HUES6 (cell line): ENCODE data around the gene HLA-DMA.
A peak's percentile ranks its signal among the peaks of the same experiment; 100 is the strongest.

Source experiments
- H3K27ac ChIP-seq: 2 replicates; pipeline ENCODE4 v1.7.0; 2013; ENCODE audit warnings: low read depth, mild to moderate bottlenecking, low read length, inconsistent platforms
- H3K27me3 ChIP-seq: 2 replicates; pipeline ENCODE4 v1.6.1; 2013; ENCODE audit warnings: low read length; ENCODE audit not compliant: control insufficient read depth, insufficient read depth
- H3K36me3 ChIP-seq: 2 replicates; pipeline ENCODE4 v1.6.1; 2013; ENCODE audit warnings: low read length; ENCODE audit not compliant: control insufficient read depth, insufficient read depth
- H3K4me1 ChIP-seq: 2 replicates; pipeline ENCODE4 v1.6.1; 2013; ENCODE audit warnings: low read length; ENCODE audit not compliant: control insufficient read depth, insufficient read depth
- H3K4me3 ChIP-seq: 2 replicates; pipeline ENCODE4 v1.5.1; 2013; ENCODE audit warnings: low read depth, low read length
- H3K9ac ChIP-seq: one replicate; pipeline ENCODE4 v1.6.1; 2013; ENCODE audit warnings: mild to moderate bottlenecking, low read length
- H3K9me3 ChIP-seq: 2 replicates; pipeline ENCODE4 v1.6.1; 2013; ENCODE audit warnings: low read depth, low read length; ENCODE audit not compliant: control insufficient read depth, insufficient read depth

Gene HLA-DMA

DNA sequence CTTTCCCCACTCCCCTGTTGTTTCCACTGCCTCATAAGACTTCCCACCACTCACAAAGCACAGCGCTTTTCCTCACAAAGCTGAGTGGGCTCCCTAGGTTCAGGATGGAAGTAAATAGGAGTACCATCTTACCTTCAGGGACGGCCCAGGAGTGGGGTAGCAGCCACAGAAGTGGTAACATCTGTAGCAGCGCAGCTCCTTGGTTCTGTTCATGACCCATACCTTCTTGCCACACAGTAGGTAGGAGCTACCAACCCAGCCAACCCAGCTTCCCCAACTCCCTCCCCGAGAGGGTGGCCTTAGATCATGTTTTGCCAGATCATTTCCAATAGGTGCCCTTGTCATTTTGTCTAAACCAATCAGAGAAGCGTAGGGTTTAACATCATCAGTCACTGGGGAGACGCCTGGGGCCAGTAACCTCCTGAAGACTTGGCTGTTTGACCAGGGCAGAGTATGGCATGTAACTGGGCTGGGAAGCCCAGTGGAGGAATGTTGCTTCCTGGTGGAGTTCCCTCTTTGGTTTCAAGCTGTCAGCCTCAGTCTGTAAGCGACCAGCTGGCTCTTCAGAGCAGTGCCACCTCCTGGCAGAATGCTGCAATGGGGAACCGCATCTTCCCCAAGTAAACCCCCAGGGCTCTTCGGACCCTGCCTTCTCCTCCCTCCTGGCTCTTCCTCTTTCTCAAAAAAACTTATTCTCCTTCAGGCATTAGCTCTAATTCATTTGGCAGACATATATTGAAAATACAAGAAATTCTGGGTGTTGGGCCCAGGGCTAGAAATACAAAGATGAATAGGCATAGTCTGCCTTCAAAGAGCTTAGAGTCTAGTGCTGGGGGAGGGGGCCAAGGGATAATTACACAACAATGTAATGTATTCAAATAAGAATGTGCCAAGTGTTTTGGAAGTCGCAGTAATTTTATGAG is at the start of gene HLA-DMA:
TSS of gene HLA-DMA (minus strand) at position 281 of the 923 bp plus-strand sequence. CDS start at position 220, 61 bp downstream.
- no peak within 1 kb of the TSS for H3K27ac ChIP-seq
- peaks cover 8% of the 10 kb centered on the region; the same call in 1 of the 2 replicates for H3K4me1 ChIP-seq
- no peaks in the 10 kb centered on the region for H3K36me3 ChIP-seq
- H3K9me3 ChIP-seq, result no peaks in the 10 kb centered on the region
- H3K4me3 ChIP-seq, result peak within 1 kb of the TSS; percentile 34
- no peak within 1 kb of the TSS for H3K9ac ChIP-seq
- H3K27me3 ChIP-seq, result no peaks in the 10 kb centered on the region

DNA sequence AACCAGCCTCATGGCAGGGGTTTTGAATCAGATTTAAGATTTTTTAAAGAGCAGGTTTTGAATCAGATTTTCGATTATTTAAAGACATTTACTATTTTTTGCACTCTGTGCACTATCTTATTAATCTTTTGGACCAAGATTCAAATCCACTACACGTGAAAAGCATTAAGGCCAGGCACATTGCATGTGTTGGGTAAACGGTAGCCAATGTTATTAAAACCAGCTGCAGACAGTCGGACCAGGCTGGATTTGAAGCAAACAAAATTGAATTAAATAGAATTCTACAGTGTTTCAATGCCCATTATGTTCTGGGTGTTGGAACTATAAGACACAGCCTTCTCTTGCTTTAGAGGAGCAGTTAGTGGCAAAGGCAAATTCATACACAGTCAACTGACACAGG is 48.8 kb upstream of the HLA-DMA start:
- Histone ChIP-seq H3K36me3 (no peaks in the 10 kb centered on the region; the same call in 1 of the 2 replicates), H3K9me3 (no peaks in the 10 kb centered on the region), H3K27ac (no peak overlapping the region), H3K4me3 (no peak overlapping the region), H3K9ac (no peak overlapping the region), H3K4me1 (0 out of 2 replicates have a peak, but pooled peaks cover 3% of the 10 kb centered on the region), H3K27me3 (no peaks in the 10 kb centered on the region; the same call in 1 of the 2 replicates)

DNA sequence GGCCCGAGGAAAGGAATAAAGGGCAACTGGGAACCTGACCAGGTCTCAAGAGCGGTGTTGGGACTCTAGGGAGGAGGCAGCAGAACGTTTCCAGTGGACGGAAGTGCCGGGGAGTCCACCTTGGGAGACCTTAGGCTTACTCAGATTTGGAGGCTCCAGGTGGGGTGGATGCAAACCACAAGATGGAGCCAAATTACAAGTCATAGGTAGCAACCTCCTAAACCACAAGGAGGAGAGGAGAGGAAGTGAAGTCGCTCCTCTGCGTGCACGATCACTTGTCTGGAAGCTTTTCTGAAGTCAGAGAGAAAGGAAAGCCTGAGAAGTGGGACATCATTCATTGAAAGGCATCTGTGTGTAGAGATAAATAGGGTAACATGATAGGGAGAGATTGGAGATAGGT is 47.2 kb upstream of the HLA-DMA start:
- H3K9ac ChIP-seq, result no peak overlapping the region
- H3K4me3 ChIP-seq, result no peak overlapping the region
- no peaks in the 10 kb centered on the region for H3K36me3 ChIP-seq
- 0 out of 2 replicates have a peak, but pooled peaks cover 3% of the 10 kb centered on the region for H3K4me1 ChIP-seq
- no peaks in the 10 kb centered on the region; the same call in 1 of the 2 replicates for H3K27me3 ChIP-seq
- no peaks in the 10 kb centered on the region for H3K9me3 ChIP-seq
- H3K27ac ChIP-seq, result no peak overlapping the region

GRCh38 chr6:32995448-32995847 is 42.6 kb upstream of the HLA-DMA start:
- Histone ChIP-seq H3K9me3 (no peaks in the 10 kb centered on the region), H3K36me3 (no peaks in the 10 kb centered on the region), H3K27me3 (no peaks in the 10 kb centered on the region; the same call in 1 of the 2 replicates), H3K4me1 (0 out of 2 replicates have a peak, but pooled peaks cover 3% of the 10 kb centered on the region), H3K4me3 (no peak overlapping the region), H3K9ac (no peak overlapping the region), H3K27ac (no peak overlapping the region)

- Histone ChIP-seq H3K9me3 (no peaks in the 10 kb centered on the region), H3K27ac (no peak overlapping the region), H3K27me3 (no peaks in the 10 kb centered on the region; the same call in 1 of the 2 replicates), H3K9ac (no peak overlapping the region), H3K36me3 (no peaks in the 10 kb centered on the region), H3K4me1 (no peaks in the 10 kb centered on the region), H3K4me3 (no peak overlapping the region)
Measured at GRCh38 chr6:32993363-32993973, 40.6 kb upstream of the HLA-DMA start.

- Histone ChIP-seq H3K4me3 (no peak overlapping the region), H3K4me1 (peaks cover 4% of the 10 kb centered on the region; the same call in 1 of the 2 replicates), H3K27ac (no peak overlapping the region), H3K9ac (no peak overlapping the region), H3K36me3 (no peaks in the 10 kb centered on the region), H3K9me3 (no peaks in the 10 kb centered on the region), H3K27me3 (no peaks in the 10 kb centered on the region; the same call in 1 of the 2 replicates)
Measured at GRCh38 chr6:32991972-32992371, 39.1 kb upstream of the HLA-DMA start.

DNA sequence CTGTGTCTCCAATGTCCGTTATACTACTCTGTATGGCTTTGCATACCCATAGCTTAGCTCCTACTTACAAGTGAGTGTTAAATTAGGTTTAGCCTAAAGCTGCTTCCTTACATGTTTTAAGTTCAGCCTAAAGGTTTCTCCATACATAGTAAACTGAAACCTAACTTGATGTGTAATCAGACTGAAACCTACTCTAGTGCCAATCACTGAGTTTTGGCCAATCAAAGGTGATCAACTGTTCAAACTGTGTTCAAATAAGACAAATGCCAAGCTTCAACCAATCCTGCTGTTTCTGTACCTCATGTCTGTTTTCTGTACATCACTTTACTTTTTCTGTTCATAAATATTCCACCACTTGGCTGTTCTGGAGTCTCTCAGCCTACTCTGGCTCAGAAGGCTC is 36.5 kb upstream of the HLA-DMA start:
- Histone ChIP-seq H3K27me3 (no peaks in the 10 kb centered on the region), H3K4me3 (no peak overlapping the region), H3K27ac (no peak overlapping the region)

DNA sequence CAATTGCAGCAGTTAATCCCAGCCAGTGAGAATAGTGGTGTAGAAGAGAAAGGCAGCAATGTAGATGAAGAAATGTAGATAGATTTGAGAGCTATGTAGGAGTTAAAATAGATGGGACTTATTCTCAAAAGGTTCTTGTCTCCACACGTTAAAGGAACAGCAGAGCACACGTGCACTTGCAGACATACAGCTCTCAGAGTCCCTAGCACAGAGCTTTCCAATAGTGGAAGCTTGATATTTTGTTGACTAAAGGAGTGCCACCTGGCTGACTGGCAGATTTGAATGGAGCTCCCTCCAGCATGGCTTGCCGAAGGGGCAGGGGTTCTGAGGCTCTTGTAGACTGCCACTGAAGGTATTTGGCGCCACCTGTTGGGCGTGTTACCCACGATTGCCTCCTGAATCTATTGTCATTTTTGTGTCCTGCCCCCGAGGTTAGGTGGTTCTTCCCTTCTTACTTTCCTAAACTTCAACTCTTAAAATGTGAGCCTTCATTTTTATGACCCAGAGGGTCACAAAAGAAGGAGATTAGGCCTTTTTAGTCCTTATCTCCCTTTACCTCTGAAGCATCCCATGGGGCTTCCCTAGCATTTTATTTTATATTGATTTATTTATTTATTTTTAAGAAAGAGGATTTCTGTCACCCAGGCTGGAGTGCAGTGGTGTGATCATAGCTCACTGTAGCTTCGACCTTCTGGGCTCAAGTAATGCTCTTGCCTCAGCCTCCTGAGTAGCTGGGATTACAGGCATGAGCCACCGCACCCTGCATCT is 31.9 kb upstream of the HLA-DMA start:
- H3K9ac ChIP-seq, result no peak overlapping the region
- H3K4me1 ChIP-seq, result peaks cover 4% of the 10 kb centered on the region; the same call in 1 of the 2 replicates
- H3K9me3 ChIP-seq, result no peaks in the 10 kb centered on the region
- H3K4me3 ChIP-seq, result no peak overlapping the region
- no peaks in the 10 kb centered on the region for H3K27me3 ChIP-seq
- H3K27ac ChIP-seq, result no peak overlapping the region
- H3K36me3 ChIP-seq, result peaks cover 28% of the 10 kb centered on the region

More for the DNA sequence above, 36.5 kb upstream of the HLA-DMA start:
- Histone ChIP-seq H3K4me1 (peaks cover 4% of the 10 kb centered on the region; the same call in 1 of the 2 replicates), H3K9me3 (no peaks in the 10 kb centered on the region), H3K36me3 (no peaks in the 10 kb centered on the region), H3K9ac (no peak overlapping the region)

DNA sequence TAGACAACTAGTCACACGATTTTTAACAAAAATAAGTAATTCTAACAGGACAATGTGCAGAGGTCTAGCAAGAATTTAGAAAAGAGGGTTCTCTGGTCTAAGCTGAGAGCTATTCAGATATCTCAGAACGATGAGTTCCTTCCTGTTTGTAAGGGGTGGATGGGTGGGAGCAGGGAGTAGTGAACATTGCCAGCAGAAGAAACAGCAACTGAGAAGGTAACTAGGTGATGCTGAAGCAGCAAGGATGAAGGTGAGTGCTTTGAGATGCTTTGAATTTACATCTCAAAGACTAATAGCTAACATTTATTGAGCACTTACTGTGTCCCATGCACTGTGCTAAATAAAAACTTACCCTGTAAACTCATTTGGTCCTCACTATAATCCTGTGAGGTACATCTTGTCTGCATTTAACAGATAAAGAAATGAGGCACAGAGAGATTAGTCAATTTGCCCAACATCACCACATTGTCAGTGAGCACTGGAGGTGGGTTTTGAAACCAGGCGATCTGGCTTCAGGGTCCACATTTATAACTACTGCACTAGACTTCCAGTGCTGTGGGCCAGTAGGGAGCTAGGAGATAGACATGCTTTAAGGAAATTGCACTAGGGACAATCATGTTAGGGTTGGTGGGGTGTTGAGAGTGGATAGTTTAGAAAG is 31.2 kb upstream of the HLA-DMA start:
- no peaks in the 10 kb centered on the region for H3K27me3 ChIP-seq
- peaks cover 4% of the 10 kb centered on the region; the same call in 1 of the 2 replicates for H3K4me1 ChIP-seq
- H3K27ac ChIP-seq, result no peak overlapping the region
- H3K36me3 ChIP-seq, result peaks cover 35% of the 10 kb centered on the region
- H3K4me3 ChIP-seq, result no peak overlapping the region
- no peaks in the 10 kb centered on the region for H3K9me3 ChIP-seq
- no peak overlapping the region for H3K9ac ChIP-seq

GRCh38 chr6:32983493-32983848 is 30.6 kb upstream of the HLA-DMA start:
- no peaks in the 10 kb centered on the region for H3K9me3 ChIP-seq
- H3K36me3 ChIP-seq, result peaks cover 41% of the 10 kb centered on the region
- H3K4me1 ChIP-seq, result peaks cover 4% of the 10 kb centered on the region; the same call in 1 of the 2 replicates
- no peak overlapping the region for H3K4me3 ChIP-seq
- H3K27ac ChIP-seq, result no peak overlapping the region
- H3K9ac ChIP-seq, result no peak overlapping the region
- H3K27me3 ChIP-seq, result no peaks in the 10 kb centered on the region
